HUES6 (cell line): ENCODE data around the gene VAV2.

Source experiments
- H3K27ac ChIP-seq: 2 replicates; pipeline ENCODE4 v1.7.0; 2013; ENCODE audit warnings: low read depth, mild to moderate bottlenecking, low read length, inconsistent platforms
- H3K27me3 ChIP-seq: 2 replicates; pipeline ENCODE4 v1.6.1; 2013; ENCODE audit warnings: low read length; ENCODE audit not compliant: control insufficient read depth, insufficient read depth
- H3K36me3 ChIP-seq: 2 replicates; pipeline ENCODE4 v1.6.1; 2013; ENCODE audit warnings: low read length; ENCODE audit not compliant: control insufficient read depth, insufficient read depth
- H3K4me1 ChIP-seq: 2 replicates; pipeline ENCODE4 v1.6.1; 2013; ENCODE audit warnings: low read length; ENCODE audit not compliant: control insufficient read depth, insufficient read depth
- H3K4me3 ChIP-seq: 2 replicates; pipeline ENCODE4 v1.5.1; 2013; ENCODE audit warnings: low read depth, low read length
- H3K9ac ChIP-seq: one replicate; pipeline ENCODE4 v1.6.1; 2013; ENCODE audit warnings: mild to moderate bottlenecking, low read length
- H3K9me3 ChIP-seq: 2 replicates; pipeline ENCODE4 v1.6.1; 2013; ENCODE audit warnings: low read depth, low read length; ENCODE audit not compliant: control insufficient read depth, insufficient read depth

The VAV2 gene

DNA sequence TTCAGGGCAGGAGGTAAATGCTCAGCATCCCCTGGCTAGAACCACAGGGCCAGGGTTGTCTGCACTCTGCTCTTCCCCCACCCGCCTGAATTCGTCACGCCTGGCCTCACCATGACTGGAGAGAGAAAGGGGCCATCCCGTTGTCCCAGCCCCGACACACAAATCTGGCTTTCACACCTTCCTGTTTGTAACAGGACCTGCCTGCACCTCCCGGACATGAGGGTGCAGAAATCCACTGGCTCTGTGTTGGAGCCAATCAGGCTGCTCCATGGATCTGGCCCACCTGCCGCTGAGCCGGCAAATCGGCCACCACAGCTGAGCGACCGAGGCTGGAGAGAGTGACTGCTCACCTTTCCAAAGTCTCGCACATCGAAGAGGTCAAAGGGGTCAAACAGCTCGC lies 53.4 kb downstream of the VAV2 start:
- peaks cover 10% of the 10 kb centered on the region; the same call in 1 of the 2 replicates for H3K4me1 ChIP-seq
- no peak overlapping the region for H3K9ac ChIP-seq
- H3K27me3 ChIP-seq, result no peaks in the 10 kb centered on the region
- H3K9me3 ChIP-seq, result no peaks in the 10 kb centered on the region
- H3K4me3 ChIP-seq, result no peak overlapping the region
- no peak overlapping the region for H3K27ac ChIP-seq
- H3K36me3 ChIP-seq, result peaks cover 33% of the 10 kb centered on the region

DNA sequence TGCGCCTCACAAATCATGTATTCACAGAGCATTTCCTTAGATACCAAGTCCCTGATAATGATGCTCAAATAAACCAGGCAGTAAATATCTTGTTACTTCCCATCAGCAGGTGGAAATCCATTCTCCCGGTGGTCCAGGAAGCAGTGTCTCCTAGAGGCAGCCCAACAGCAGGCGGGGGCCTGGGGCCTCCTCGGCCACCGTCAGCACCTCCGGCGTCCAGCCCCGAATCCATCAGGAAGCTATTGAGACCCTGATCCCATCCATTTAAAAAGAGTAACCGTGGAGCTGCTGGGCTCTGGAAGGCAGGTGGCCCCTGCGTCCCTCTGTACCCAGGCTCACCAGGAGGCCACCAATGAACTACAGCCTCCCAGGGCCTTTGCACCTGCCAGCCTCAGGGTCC lies 54.0 kb downstream of the VAV2 start:
- H3K9ac ChIP-seq, result no peak overlapping the region
- H3K4me3 ChIP-seq, result no peak overlapping the region
- H3K9me3 ChIP-seq, result no peaks in the 10 kb centered on the region
- no peaks in the 10 kb centered on the region for H3K27me3 ChIP-seq
- peaks cover 10% of the 10 kb centered on the region; the same call in 1 of the 2 replicates for H3K4me1 ChIP-seq
- no peak overlapping the region for H3K27ac ChIP-seq
- H3K36me3 ChIP-seq, result peaks cover 38% of the 10 kb centered on the region

DNA sequence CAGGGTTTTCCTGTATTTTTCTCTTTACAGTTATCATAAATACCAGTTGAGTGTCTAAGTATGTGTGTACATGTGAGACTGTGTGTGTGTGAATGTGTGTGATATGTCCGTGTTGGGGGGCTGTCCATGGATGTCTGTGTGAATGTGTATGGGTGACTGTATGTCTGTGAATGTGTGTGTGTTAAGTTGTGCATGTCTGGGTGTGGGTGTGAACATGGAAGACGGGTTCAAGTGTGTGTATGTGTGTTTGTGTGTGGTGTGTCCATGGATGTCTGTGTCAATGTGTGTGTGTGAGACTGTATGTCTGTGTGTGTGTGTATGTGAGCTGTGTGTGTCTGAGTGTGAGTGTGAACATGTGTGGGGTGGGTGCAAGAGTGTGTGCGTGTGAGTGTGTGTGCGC lies 55.0 kb downstream of the VAV2 start:
- Histone ChIP-seq H3K27me3 (no peaks in the 10 kb centered on the region), H3K36me3 (peaks cover 37% of the 10 kb centered on the region), H3K4me3 (no peak overlapping the region), H3K27ac (no peak overlapping the region), H3K4me1 (peaks cover 10% of the 10 kb centered on the region; the same call in 1 of the 2 replicates), H3K9me3 (no peaks in the 10 kb centered on the region), H3K9ac (no peak overlapping the region)

DNA sequence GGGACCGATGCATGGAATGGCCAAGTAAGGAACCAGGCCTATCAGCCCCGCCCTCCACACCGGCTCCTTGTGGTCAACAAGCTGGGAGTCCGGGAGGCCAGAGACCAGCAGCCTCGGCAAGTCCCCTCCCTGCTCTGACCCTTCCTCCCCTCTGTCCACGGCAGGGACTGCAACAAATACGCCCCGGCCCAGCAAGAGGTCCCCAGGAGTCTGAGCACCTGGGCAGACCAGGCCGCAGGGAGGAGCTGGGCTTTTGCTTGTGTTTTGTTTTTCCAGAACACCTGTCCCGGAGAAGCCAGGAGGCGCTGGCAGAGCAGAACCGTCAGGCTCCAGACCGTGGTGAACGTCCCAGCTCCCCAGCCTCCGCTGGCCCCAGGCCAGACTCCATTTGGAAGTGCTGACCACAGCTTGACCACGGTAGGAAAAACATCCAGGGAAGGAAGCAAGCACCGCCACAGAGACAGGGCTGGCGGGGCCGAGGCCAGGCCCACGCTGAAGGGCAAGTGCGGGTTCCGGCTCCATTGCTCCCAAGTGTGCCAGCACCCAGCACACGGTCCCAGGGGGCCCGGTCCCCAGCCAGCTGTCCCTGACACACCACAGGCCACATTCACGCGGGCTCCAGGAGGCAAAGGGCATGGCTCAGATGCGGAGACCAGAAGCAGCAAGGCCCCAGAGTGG lies 56.7 kb downstream of the VAV2 start:
- Histone ChIP-seq H3K9ac (no peak overlapping the region), H3K27ac (0 out of 2 replicates have a peak overlapping the region, but pooled peaks have one; percentile 49), H3K36me3 (peaks cover 33% of the 10 kb centered on the region), H3K9me3 (no peaks in the 10 kb centered on the region), H3K27me3 (no peaks in the 10 kb centered on the region), H3K4me3 (no peak overlapping the region), H3K4me1 (peaks cover 19% of the 10 kb centered on the region; the same call in 1 of the 2 replicates)

DNA sequence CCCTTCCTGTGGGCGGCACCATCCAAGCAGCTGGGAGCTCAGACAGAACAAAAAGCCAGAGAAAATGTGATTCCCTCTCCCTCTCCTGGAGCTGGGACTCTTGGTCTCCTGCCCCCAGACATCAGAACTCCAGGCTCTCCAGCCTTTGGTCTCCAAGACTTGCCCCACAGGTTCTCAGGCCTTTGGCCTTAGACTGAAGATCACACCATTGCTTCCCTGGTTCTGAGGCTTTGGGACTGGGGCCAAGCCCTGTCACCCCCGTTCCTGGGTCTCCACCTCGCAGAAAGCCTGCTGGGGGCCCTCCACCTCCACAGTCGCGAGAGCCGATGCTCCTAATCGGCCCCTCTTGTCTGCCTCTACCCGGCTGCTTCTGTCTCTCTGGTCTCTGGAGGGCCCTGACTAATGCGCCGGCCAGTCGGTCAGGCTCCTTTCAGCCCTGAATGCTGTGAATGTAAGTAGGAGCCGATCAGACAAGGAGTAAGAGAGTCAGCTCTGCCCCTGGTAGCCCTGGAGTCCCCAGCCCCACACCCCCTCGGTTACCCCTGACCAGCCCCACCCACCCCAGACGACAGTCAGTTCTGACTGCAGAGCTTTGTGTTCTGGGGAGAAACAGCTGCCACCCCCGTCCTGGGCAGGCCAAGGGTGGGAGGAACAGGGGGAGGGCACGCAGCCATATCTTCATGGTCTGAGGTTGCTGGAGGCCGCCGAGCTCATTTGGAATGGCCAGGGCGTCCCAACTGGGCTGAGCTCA lies 57.5 kb downstream of the VAV2 start:
- H3K9me3 ChIP-seq, result no peaks in the 10 kb centered on the region
- H3K27ac ChIP-seq, result no peak overlapping the region

DNA sequence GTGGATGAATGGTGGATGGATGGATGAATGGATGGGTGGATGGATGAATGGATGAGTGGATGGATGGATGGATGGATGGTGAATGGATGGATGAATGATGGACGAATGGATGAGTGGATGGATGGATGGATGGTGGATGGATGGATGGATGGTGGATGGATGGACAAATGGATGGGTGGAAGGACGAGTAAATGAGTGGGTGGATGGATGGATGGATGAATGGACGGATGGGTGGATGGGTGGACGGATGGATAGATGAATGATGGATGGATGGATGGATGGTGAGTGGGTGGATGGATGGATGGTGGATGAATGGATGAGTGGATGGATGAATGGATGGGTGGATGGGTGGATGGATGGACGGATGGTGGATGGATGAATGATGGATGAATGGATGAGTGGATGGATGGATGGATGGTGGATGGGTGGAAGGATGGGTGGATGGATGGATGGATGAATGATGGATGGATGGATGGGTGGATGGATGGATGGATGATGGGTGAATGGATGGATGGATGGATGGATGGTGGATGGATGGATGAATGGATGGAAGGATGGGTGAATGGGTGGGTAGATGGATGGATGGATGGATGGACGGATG lies 58.6 kb downstream of the VAV2 start:
- Histone ChIP-seq H3K36me3 (peaks cover 30% of the 10 kb centered on the region), H3K27ac (no peak overlapping the region), H3K9ac (no peak overlapping the region), H3K9me3 (no peaks in the 10 kb centered on the region), H3K4me1 (peaks cover 15% of the 10 kb centered on the region; the same call in 1 of the 2 replicates), H3K27me3 (no peaks in the 10 kb centered on the region), H3K4me3 (no peak overlapping the region)

More for the DNA sequence above, 57.5 kb downstream of the VAV2 start:
- no peaks in the 10 kb centered on the region for H3K27me3 ChIP-seq
- no peak overlapping the region for H3K9ac ChIP-seq
- H3K4me1 ChIP-seq, result peaks cover 19% of the 10 kb centered on the region; the same call in 1 of the 2 replicates
- H3K4me3 ChIP-seq, result no peak overlapping the region
- peaks cover 33% of the 10 kb centered on the region for H3K36me3 ChIP-seq

DNA sequence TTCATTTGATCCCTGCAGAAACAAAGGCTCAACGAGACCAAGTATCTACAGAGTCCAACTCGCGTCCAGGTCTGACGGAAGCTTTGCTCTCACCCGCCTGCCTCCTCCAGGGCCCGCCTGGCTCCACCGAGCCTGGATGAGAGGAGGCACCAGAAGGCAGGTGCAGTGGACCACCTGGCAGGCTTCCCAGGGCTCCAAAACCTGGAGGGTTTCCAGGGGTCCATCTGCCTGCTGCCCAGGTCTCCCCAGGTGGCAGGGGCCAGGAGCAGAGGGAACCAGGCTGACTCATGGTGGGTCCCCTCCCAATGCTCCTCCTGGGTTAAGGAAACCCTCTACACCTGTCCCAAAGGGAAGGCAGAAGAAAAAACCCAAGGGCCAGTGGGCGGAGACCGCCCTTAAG lies 59.5 kb downstream of the VAV2 start:
- Histone ChIP-seq H3K9ac (no peak overlapping the region), H3K27me3 (no peaks in the 10 kb centered on the region), H3K4me1 (peaks cover 15% of the 10 kb centered on the region; the same call in 1 of the 2 replicates), H3K27ac (no peak overlapping the region), H3K4me3 (no peak overlapping the region), H3K36me3 (peaks cover 22% of the 10 kb centered on the region), H3K9me3 (no peaks in the 10 kb centered on the region)

DNA sequence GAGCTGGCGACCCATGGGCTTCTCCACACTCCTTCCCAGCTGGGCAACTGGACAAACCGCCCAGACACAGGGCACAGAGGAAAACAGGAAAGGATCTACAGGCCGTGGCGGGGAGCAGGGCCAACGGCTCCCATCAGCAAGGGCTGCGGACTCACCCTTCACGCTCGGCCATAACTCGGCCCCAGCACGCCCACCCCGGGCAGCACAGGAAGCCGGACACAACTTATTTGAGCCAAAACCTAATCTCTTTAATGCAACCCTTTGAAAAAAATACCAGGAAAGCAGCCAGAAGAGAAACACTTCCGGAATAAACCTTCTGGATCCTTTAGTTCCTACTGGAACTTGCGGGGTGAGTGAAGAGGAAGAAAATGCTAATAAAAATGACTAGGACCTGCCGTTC lies 59.9 kb downstream of the VAV2 start:
- H3K36me3 ChIP-seq, result peaks cover 17% of the 10 kb centered on the region
- no peak overlapping the region for H3K27ac ChIP-seq
- H3K4me3 ChIP-seq, result no peak overlapping the region

DNA sequence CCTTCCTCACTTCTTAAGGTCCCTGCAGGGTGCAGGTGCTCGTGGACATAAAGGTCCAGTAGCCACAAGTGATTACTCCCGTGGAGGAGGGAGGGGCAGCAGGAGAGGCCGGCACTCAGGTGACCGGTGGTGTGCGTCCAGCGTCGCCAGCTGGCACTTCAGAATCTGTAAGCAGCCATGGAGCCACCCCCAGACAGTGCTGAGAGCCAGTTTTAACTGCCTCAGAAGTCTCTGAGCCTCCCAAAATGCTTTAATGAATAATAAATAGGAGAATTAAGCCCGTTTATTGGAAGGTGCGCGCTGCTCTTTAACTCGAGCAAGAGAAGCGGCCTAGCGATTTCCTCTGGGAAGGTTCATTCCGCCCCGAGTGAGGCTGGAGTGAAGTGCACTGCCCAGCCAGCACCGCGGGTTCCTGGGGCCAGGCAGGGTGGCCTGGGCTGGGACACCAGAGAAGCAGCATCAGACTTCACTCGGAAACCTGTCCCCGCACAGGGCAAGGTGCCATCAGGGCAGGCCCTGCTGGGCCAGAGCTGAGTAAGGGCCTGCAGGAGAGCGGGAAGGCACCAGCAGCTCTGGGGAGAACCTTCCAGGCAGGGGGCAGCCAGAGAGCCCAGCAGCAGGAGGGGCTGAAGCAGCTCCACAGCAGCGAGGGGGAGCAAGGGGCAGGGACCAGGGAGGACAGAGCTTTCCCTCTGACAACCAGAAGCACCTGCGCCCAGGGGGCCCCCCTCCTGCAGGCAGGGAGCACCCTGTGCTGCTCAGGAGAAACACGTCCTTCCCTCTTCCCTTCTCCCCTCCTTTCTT lies 61.2 kb downstream of the VAV2 start:
- Histone ChIP-seq H3K4me3 (no peak overlapping the region), H3K27me3 (no peaks in the 10 kb centered on the region), H3K9me3 (no peaks in the 10 kb centered on the region), H3K4me1 (peaks cover 15% of the 10 kb centered on the region; the same call in 1 of the 2 replicates), H3K27ac (no peak overlapping the region; the same call in 1 of the 2 replicates), H3K36me3 (peaks cover 11% of the 10 kb centered on the region), H3K9ac (peak overlapping the region; percentile 7)

More for the DNA sequence above, 59.9 kb downstream of the VAV2 start:
- H3K9me3 ChIP-seq, result no peaks in the 10 kb centered on the region
- no peak overlapping the region for H3K9ac ChIP-seq
- no peaks in the 10 kb centered on the region for H3K27me3 ChIP-seq
- H3K4me1 ChIP-seq, result peaks cover 15% of the 10 kb centered on the region; the same call in 1 of the 2 replicates

DNA sequence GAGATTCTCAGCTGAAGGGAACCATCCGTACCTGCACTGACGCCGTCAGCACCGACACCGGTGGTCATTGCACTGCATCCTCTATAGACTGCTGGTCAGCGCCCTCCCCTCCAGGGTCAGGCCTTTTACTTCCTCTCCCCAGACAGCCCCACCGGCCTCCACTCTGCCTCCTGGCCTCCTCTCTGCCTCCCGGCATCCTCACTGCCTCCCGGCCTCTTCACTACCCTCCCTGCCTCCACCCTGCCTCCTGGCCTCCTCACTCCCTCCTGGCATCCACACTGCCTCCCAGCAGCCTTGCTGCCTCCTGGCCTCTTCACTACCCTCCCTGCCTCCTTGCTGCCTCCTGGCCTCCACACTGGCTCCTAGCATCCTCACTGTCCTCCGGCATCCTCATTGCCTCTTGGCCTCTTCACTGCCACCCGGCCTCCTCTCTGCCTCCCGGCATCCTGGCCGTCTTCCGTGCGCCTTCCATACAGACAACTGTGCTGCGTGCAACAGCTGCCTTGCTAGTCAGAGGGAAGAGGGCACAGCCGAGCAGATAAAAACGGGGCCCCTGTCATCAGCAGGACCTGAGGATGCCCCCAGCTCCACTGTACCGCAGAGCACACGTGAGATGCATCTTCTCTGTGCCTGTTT lies 62.0 kb downstream of the VAV2 start:
- Histone ChIP-seq H3K4me1 (peaks cover 11% of the 10 kb centered on the region; the same call in 1 of the 2 replicates), H3K9me3 (no peaks in the 10 kb centered on the region), H3K9ac (no peak overlapping the region), H3K27me3 (no peaks in the 10 kb centered on the region), H3K36me3 (peaks cover 11% of the 10 kb centered on the region), H3K4me3 (no peak overlapping the region), H3K27ac (no peak overlapping the region)
